NCI-H2107 treated with DMSO at 0.1 percent for 48 hours (cell line): ENCODE data around the gene NRP2.

Source experiments
- DNase-seq: peaks from one replicate; lab custom pipeline; 2025; ENCODE audit not compliant: unreplicated experiment; lab: John Stamatoyannopoulos, UW

The NRP2 gene

GRCh38 chr2:205769879-205770278, 87.6 kb downstream of the NRP2 start:
- peak; percentile 73 for DNase-seq

GRCh38 chr2:205770577-205770976, 88.3 kb downstream of the NRP2 start:
- DNase-seq = no peak

DNA sequence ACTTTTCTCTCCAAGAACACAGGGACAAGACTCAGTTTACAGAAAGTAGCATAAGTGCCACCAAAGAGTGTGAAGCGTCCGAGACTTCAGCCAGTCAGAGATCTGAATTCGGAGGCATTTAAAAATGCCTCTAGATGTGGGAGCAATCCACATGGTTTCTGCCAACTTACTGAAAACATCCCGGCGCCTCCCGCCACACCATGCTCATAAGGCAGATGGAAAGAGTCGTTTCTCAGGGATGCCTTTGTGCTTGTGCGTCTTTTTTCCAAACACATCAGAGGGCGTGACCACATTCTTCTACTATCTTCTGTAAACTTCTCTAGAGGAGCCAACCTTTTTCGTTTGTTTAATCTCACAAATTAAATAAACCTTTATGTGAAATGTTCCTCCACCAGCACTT, 88.7 kb downstream of the NRP2 start:
- no peak for DNase-seq

- no peak for DNase-seq
Measured at GRCh38 chr2:205771666-205772065, 89.4 kb downstream of the NRP2 start.

- peak; percentile 89 for DNase-seq
Measured at GRCh38 chr2:205772983-205773382, 90.7 kb downstream of the NRP2 start.

DNA sequence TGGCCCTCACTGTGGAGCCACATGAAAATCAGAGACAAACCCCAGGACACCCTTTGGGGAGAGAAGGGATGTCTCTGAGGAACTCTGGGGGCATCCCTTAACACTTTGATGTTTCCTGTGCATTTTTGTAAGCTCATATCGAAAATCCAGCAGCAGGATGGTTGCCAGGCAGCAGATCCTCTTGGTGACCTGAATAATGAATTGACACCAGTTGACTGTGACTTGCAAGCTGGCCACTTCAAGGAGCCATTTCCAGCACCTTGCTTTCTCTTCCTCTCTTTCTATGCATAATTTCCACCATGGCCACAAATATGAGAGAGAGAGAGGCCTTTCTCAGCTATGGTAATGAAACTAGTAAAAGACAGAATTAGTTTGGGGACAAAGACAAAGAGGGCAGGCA, 91.7 kb downstream of the NRP2 start:
- no peak for DNase-seq

DNA sequence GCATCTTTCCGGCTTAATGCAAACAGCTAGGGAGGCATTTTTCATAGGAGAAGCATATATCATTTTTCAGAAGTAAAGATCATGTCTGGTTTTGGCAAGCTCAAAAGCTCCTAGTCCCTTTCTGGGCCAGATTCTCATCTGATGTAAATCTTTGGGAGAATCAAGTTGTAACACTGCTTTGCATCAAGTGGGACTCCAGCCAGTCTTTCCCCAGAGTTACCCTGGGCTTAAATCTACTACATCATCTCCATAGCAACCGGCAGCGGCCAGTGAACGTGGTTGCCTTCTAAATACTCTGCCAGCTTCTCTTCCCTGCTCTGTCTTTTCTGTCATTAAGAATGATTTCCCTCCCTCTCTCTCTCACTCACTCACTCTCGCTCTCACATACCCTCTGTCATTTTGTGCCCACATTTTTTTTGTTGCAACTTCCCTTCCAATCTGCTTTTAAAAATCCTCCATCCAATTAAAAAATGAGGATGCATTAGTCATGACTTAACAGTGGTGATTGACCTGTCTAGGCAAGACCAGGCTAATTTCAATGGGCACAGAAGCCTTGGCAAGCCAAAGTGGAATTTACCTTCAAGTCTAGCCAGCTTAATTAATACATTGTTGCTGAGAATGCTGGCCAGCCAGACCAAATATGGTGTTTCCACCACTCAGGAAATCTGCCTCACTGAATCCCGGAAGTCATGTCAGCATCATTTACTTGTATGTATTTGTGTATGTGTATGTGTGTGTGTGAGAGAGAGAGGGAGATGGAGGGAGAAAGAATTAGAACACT, 93.0 kb downstream of the NRP2 start:
- peak; percentile 22 for DNase-seq

GRCh38 chr2:205776139-205776538, 93.8 kb downstream of the NRP2 start:
- DNase-seq = peak; percentile 19

DNA sequence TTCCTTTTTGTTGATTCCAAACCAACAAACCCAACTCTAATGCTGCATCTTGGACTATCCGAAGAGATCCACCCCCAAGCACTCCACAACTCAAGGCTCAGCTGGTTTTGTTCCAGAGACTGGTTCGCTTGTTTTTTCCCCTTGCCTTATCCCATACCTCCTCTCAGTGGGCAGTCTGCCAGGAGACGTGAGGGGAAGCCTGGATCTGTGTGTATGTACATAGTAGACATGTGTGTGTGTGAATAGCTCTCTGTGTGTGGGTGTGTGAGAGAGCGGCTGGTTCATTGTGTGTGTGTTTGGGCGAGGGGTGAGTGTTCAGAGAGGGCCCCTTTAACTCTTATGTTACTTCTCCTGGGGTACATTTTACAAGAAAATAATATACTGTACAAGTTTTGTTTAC, 94.4 kb downstream of the NRP2 start:
- DNase-seq = no peak

GRCh38 chr2:205778356-205778755, 96.1 kb downstream of the NRP2 start:
- no peak for DNase-seq

DNA sequence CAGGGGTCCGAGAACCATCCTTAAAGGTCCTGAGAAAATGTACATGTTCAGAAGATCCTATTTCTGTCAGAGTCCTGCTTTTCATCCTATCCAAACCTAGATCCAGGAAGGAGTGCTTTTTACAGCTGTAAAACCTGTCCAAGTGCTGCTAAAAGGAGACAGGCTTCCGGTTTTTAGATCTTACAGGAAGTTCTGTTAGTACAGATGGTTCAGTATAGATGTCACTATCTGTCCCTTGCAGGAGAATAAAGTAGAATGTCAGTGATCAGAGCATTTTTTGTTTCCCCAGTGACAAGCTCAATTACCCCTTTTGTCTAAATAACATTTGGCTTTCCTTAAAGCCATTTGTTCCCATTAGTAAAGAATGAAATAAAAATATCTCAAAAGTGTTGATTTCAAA, 98.3 kb downstream of the NRP2 start:
- DNase-seq = no peak

- DNase-seq = no peak
Measured at GRCh38 chr2:205781244-205781931, 99.1 kb downstream of the NRP2 start.

DNA sequence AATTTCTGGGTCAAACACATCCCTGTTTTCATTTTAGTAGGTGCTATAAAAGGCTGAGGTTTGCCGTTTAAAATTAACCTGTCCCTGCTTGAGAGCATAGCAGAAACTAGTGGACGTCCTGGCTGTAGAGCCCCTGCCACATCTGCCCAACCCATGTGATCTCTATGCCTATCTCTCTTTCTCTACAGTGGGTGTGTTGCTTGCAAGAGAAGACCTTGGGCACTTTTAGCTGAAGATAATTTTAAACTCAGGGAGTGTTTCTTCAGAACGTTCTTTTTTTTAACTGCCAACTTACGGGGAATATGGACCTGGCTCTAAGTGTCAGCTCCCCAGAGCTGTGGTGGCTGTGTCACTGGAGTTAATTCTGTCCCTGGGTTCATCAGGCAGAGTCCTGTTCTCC, 100.6 kb downstream of the NRP2 start:
- no peak for DNase-seq

DNA sequence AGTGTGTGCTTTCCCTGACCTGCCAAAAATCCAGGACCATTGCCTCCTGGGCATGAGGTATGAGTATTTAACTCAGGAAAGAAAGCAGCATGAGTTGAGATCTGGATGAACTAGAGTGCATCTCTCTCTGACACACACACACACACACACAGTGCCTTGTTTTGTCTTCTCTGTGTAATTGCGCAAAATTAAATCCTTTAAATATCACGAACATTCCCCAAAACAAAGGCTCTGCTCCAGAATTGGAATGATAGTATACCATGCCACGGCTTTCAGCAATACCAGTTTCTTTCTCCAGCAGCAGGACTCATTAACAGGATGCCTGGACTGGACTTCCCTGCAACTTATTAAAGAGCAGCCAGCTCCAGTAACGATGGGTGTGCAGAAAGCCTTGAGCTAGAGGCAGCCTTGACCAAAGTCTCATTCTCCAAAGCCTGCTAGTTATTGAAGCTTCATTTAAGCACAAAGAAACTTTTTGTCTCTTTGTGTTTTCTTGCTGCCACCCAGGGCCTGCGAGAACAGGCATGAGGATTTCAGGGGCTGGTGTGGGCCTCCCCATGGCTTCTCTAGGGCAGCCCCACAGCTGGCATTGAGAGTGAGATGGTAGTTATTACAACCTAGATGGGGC, 101.7 kb downstream of the NRP2 start:
- DNase-seq = no peak

- DNase-seq = no peak
Measured at GRCh38 chr2:205785507-205786260, 103.4 kb downstream of the NRP2 start.

GRCh38 chr2:205786976-205787375, 104.7 kb downstream of the NRP2 start:
- DNase-seq = no peak

DNA sequence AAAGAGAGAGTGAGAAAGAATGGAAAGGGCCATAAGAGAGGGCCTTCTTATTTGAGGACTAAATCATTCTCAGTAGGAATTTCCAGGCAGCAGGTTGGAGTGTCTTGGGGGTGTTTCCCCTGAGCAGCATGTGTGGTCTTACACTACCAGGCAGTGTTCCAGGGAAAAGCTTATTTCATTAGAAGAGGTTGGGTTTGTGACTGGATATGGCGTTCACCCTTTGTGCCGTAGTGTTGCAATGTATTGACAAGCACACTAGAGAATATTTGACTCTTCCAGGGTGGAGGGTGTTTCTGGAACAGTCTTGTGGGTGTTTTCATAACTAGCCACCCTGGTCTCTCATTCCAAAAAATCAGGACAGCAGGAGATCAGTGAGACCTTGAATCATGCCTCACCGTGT, 105.5 kb downstream of the NRP2 start:
- no peak for DNase-seq

- DNase-seq = no peak
Measured at GRCh38 chr2:205789906-205790305, 107.6 kb downstream of the NRP2 start.

GRCh38 chr2:205792908-205793307, 110.6 kb downstream of the NRP2 start:
- DNase-seq = no peak

- DNase-seq = no peak
Measured at GRCh38 chr2:205796805-205797313, 114.6 kb downstream of the NRP2 start.

GRCh38 chr2:205797866-205798265, 115.6 kb downstream of the NRP2 start:
- DNase-seq = no peak
